SK-N-SH (cell line): ENCODE results near the gene SBF2. TPM values are rescaled to one million over a fixed set of nuclear protein-coding genes. Genes with fewer than 3 reads are reported as not detected.

Experiments used
- CTCF ChIA-PET: fragments of 300-600, 350-600 bp; formaldehyde crosslinking; extraction: SDS; loops from one replicate; lab custom pipeline; 2021; lab: Yijun Ruan, JAX
- POLR2A ChIA-PET: fragments of 350-600 bp; sonication (Branson Sonifier 250); formaldehyde crosslinking; extraction: SDS; loops from one replicate; lab custom pipeline; 2020; ENCODE audit warnings: antibody characterized with exemption, inconsistent platforms; lab: Yijun Ruan, JAX
- DNase-seq: peaks from one replicate; pipeline ENCODE4 v3.0.0; 2012
- H2AFZ ChIP-seq: fragments of 200-600 bp; sonication (generic); 2 replicates; pipeline ENCODE4 v1.8.1; 2016; ENCODE audit warnings: antibody characterized with exemption, mild to moderate bottlenecking, low read depth
- H3F3A ChIP-seq: fragments of 200-600 bp; sonication (generic); replicated peaks from 2 replicates; pipeline ENCODE3; 2016; ENCODE audit warnings: antibody characterized with exemption, mild to moderate bottlenecking; ENCODE audit not compliant: insufficient read depth
- H3K27ac ChIP-seq, 2 experiments: fragments of 200-500 bp in 1 of 2; fragments of 200-600 bp in 1 of 2; sonication (Bioruptor generic) in 1 of 2; sonication (generic), shearing (Covaris generic) in 1 of 2; 2 replicates each; pipeline versions ENCODE4 v1.5.1 to v1.6.1; 2014 to 2016; ENCODE audit warnings: low read depth in 2 of 2, inconsistent platforms in 1 of 2, low read length in 1 of 2, mild to moderate bottlenecking in 1 of 2, mixed read lengths in 1 of 2
- H3K27me3 ChIP-seq: fragments of 200-600 bp; sonication (generic), shearing (Covaris generic); 2 replicates; pipeline ENCODE4 v1.6.1; 2016; ENCODE audit warnings: mixed run types; ENCODE audit not compliant: insufficient read depth
- H3K36me3 ChIP-seq, 2 experiments: fragments of 200-500 bp in 1 of 2; fragments of 200-600 bp in 1 of 2; sonication (Bioruptor generic) in 1 of 2; sonication (generic) in 1 of 2; replicated peaks in 1 of 2; 2 replicates each; pipeline versions ENCODE3 to v1.5.1; 2014 to 2016; ENCODE audit warnings: low read length in 1 of 2, mild to moderate bottlenecking in 1 of 2; ENCODE audit not compliant: insufficient read depth in 2 of 2, control insufficient read depth in 1 of 2
- H3K4me1 ChIP-seq, 2 experiments: fragments of 200-500 bp in 1 of 2; fragments of 200-600 bp in 1 of 2; sonication (Bioruptor generic) in 1 of 2; sonication (generic), shearing (Covaris generic) in 1 of 2; 2 replicates each; pipeline versions ENCODE4 v1.5.1 to v1.6.1; 2014 to 2016; ENCODE audit warnings: low read depth in 1 of 2, low read length in 1 of 2, mixed run types in 1 of 2; ENCODE audit not compliant: insufficient read depth in 2 of 2, control insufficient read depth in 1 of 2
- H3K4me2 ChIP-seq: fragments of 200-600 bp; sonication (generic), shearing (Covaris generic); 2 replicates; pipeline ENCODE4 v1.6.1; 2017; ENCODE audit warnings: mixed run types
- H3K4me3 ChIP-seq, 2 experiments: fragments of 200-500 bp in 1 of 2; fragments of 200-600 bp in 1 of 2; sonication (Bioruptor generic) in 1 of 2; sonication (generic), shearing (Covaris generic) in 1 of 2; 2 replicates each; pipeline versions ENCODE4 v1.5.1 to v1.8.1; 2014 to 2016; ENCODE audit warnings: low read depth in 2 of 2, inconsistent platforms in 1 of 2, low read length in 1 of 2, mild to moderate bottlenecking in 1 of 2, mixed read lengths in 1 of 2, moderate library complexity in 1 of 2
- H3K79me2 ChIP-seq: fragments of 200-600 bp; sonication (generic); 2 replicates; pipeline ENCODE4 v1.8.1; 2017; ENCODE audit warnings: mild to moderate bottlenecking; ENCODE audit not compliant: insufficient read depth
- H3K9ac ChIP-seq: fragments of 200-600 bp; sonication (generic); 2 replicates; pipeline ENCODE4 v1.6.1; 2017; ENCODE audit warnings: mixed run types
- H3K9me2 ChIP-seq: fragments of 200-600 bp; sonication (generic); 2 replicates; pipeline ENCODE4 v1.6.1; 2017; ENCODE audit warnings: mixed run types
- H3K9me3 ChIP-seq: fragments of 200-600 bp; sonication (generic); 2 replicates; pipeline ENCODE4 v1.6.1; 2017; ENCODE audit warnings: mixed run types, mild to moderate bottlenecking, moderate library complexity
- H4K20me1 ChIP-seq: fragments of 200-600 bp; sonication (generic); 2 replicates; pipeline ENCODE4 v1.6.1; 2017; ENCODE audit warnings: mild to moderate bottlenecking, mixed run types; ENCODE audit not compliant: insufficient read depth
- CHD2 ChIP-seq: fragments of 150-350 bp; IDR thresholded peaks from 2 replicates; pipeline ENCODE4 v1.6.1; 2018; ENCODE audit warnings: low read length; ENCODE audit not compliant: partially characterized antibody
- CTCF ChIP-seq: fragments of 200-600 bp; sonication (generic); IDR thresholded peaks from 2 replicates; pipeline ENCODE4 v1.6.1; 2017; ENCODE audit warnings: antibody characterized with exemption, mild to moderate bottlenecking, moderate library complexity
- ELF1 ChIP-seq: IDR thresholded peaks from 2 replicates; pipeline ENCODE4 v1.4.0; 2012
- EP300 ChIP-seq, 2 experiments: IDR thresholded peaks; 2 replicates each; pipeline versions ENCODE4 v1.4.0 to v1.6.1; 2012; ENCODE audit warnings: borderline replicate concordance in 1 of 2, low read depth in 1 of 2, low read length in 1 of 2
- FOSL2 ChIP-seq: IDR thresholded peaks from 2 replicates; pipeline ENCODE4 v1.4.0; 2012; ENCODE audit warnings: low read depth, mild to moderate bottlenecking, moderate library complexity, borderline replicate concordance
- FOXJ3 ChIP-seq: sonication (generic); formaldehyde crosslinking; IDR thresholded peaks from 2 replicates; pipeline ENCODE4 v1.5.1; 2020; ENCODE audit warnings: mild to moderate bottlenecking, missing genetic modification reagents
- GABPA ChIP-seq: IDR thresholded peaks from 2 replicates; pipeline ENCODE4 v1.4.0; 2012; ENCODE audit warnings: low read depth, mild to moderate bottlenecking
- MEF2A ChIP-seq: IDR thresholded peaks from 2 replicates; pipeline ENCODE4 v1.4.0; 2012; ENCODE audit warnings: low read depth, borderline replicate concordance
- POLR2AphosphoS5 ChIP-seq: IDR thresholded peaks from 2 replicates; pipeline ENCODE4 v1.6.1; 2012; ENCODE audit warnings: low read depth, low read length
- RCOR1 ChIP-seq: fragments of 150-350 bp; IDR thresholded peaks from 2 replicates; pipeline ENCODE4 v1.6.1; 2017; ENCODE audit warnings: antibody characterized with exemption, low read length
- REST ChIP-seq: IDR thresholded peaks from 2 replicates; pipeline ENCODE4 v1.6.1; 2012; ENCODE audit warnings: mild to moderate bottlenecking, low read depth, low read length, moderate library complexity
- RFX5 ChIP-seq: IDR thresholded peaks from 2 replicates; pipeline ENCODE4 v1.6.1; 2012; ENCODE audit warnings: mild to moderate bottlenecking, improper control_type of control experiment, low read length
- RXRA ChIP-seq: IDR thresholded peaks from 2 replicates; pipeline ENCODE4 v1.4.0; 2012; ENCODE audit warnings: low read depth, mild to moderate bottlenecking, borderline replicate concordance
- TCF12 ChIP-seq: IDR thresholded peaks from 2 replicates; pipeline ENCODE4 v1.4.0; 2012
- ZBTB33 ChIP-seq: IDR thresholded peaks from 2 replicates; pipeline ENCODE4 v1.4.0; 2012; ENCODE audit warnings: low read depth, borderline replicate concordance
- polyA plus RNA-seq, 3 experiments: library from polyadenylated mRNA; depleted of rRNA; stranded (reverse); fragments of >200 nt; gene quantifications; 2 replicates each; pipeline ENCODE4 v1.2.3, GENCODE V29; 2012
- TF ChIP-seq, protein P1 (sequence below): IDR thresholded peaks from 2 replicates; pipeline ENCODE4 v1.4.0; 2012; ENCODE audit warnings: low read depth
- TF ChIP-seq, protein P2 (sequence below): fragments of 150-350 bp; IDR thresholded peaks from 2 replicates; pipeline ENCODE4 v1.6.1; 2017; ENCODE audit warnings: antibody characterized with exemption, low read length, low read depth, borderline replicate concordance
- TF ChIP-seq, protein P3 (sequence below): IDR thresholded peaks from 2 replicates; pipeline ENCODE4 v1.4.0; 2012; ENCODE audit warnings: low read depth, borderline replicate concordance

SBF2 gene
- polyA plus RNA-seq, 1 of the 3 experiments (the other 2 are of a cell fraction): 23.0 TPM

GRCh38 chr11:9774109-9774508, 519.9 kb downstream of the SBF2 start:
- no peaks in the 10 kb centered on the region for H3K79me2 ChIP-seq
- POLR2A ChIA-PET: no interaction called here
- H2AFZ ChIP-seq: no peak overlapping the region
- peaks cover 8 to 10% of the 10 kb centered on the region in 2 experiments for H3K36me3 ChIP-seq
- no peak overlapping the region for H3K4me3 ChIP-seq
- no peaks in the 10 kb centered on the region for H4K20me1 ChIP-seq
- no peaks in the 10 kb centered on the region for H3K27me3 ChIP-seq
- no peaks in the 10 kb centered on the region for H3K9me3 ChIP-seq
- peaks cover 26% of the 10 kb centered on the region for H3F3A ChIP-seq
- 0 out of 2 replicates have a peak overlapping the region, but pooled peaks have one; percentile 23 for H3K4me2 ChIP-seq
- peaks cover 3 to 17% of the 10 kb centered on the region in 2 experiments; a peak in 3 of 4 replicates for H3K4me1 ChIP-seq
- no peak for DNase-seq
- H3K9ac ChIP-seq: no peak overlapping the region
- H3K9me2 ChIP-seq: no peaks in the 10 kb centered on the region
- CTCF ChIA-PET: no interaction called here
- TF ChIP-seq GABPA: no peak
- TF ChIP-seq REST: no peak
- TF ChIP-seq ELF1: no peak
- TF ChIP-seq POLR2AphosphoS5: no peak
- no peak for TF ChIP-seq RCOR1
- TF ChIP-seq ZBTB33: no peak
- TF ChIP-seq FOSL2: no peak
- TF ChIP-seq, protein P1, sequence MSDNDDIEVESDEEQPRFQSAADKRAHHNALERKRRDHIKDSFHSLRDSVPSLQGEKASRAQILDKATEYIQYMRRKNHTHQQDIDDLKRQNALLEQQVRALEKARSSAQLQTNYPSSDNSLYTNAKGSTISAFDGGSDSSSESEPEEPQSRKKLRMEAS: no peak
- no peak for TF ChIP-seq EP300 (IDR thresholded peaks at IDR 0.05; ENCODE audit: borderline replicate concordance in 1 of 2, low read depth in 1 of 2, low read length in 1 of 2)
- no peak for TF ChIP-seq CHD2
- TF ChIP-seq, protein P2, sequence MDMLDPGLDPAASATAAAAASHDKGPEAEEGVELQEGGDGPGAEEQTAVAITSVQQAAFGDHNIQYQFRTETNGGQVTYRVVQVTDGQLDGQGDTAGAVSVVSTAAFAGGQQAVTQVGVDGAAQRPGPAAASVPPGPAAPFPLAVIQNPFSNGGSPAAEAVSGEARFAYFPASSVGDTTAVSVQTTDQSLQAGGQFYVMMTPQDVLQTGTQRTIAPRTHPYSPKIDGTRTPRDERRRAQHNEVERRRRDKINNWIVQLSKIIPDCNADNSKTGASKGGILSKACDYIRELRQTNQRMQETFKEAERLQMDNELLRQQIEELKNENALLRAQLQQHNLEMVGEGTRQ: no peak
- TF ChIP-seq RXRA: no peak
- TF ChIP-seq CTCF: no peak
- no peak for TF ChIP-seq TCF12
- TF ChIP-seq, protein P3, sequence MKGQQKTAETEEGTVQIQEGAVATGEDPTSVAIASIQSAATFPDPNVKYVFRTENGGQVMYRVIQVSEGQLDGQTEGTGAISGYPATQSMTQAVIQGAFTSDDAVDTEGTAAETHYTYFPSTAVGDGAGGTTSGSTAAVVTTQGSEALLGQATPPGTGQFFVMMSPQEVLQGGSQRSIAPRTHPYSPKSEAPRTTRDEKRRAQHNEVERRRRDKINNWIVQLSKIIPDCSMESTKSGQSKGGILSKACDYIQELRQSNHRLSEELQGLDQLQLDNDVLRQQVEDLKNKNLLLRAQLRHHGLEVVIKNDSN: no peak
- TF ChIP-seq RFX5: no peak
- TF ChIP-seq MEF2A: no peak
- TF ChIP-seq FOXJ3 (CRISPR knock-in tag): no peak
- TF ChIP-seq, all 33 proteins: peak for 0
- peak overlapping the region; percentile 34 to 74; a peak in 3 of 4 replicates for H3K27ac ChIP-seq
